HepG2 (cell line): ENCODE data around the gene VPS13D. TPM values are rescaled to one million over a fixed set of nuclear protein-coding genes. Genes with fewer than 3 reads are reported as not detected.
A peak's percentile ranks its signal among the peaks of the same experiment; 100 is the strongest.

Source experiments
- AGO2 ChIP-seq: fragments of 200-400 bp; formaldehyde crosslinking; optimal IDR thresholded peaks from 2 replicates; pipeline ENCODE3; 2017; ENCODE audit warnings: mild to moderate bottlenecking, low read depth, low read length, moderate library complexity
- EP300 ChIP-seq, 3 experiments: sonication (generic) in 1 of 3; formaldehyde crosslinking in 1 of 3; IDR thresholded peaks; 2 replicates each; pipeline versions ENCODE4 v1.5.1 to v1.6.1; 2011 to 2020; ENCODE audit warnings: low read depth in 2 of 3, low read length in 2 of 3, borderline replicate concordance in 1 of 3, improper control_type of control experiment in 1 of 3, mild to moderate bottlenecking in 1 of 3, missing genetic modification reagents in 1 of 3, moderate library complexity in 1 of 3
- FOXA3 ChIP-seq: IDR thresholded peaks from 2 replicates; pipeline ENCODE4 v1.6.1; 2016; ENCODE audit warnings: missing genetic modification reagents, missing compliant biosample characterization
- FOXK1 ChIP-seq: sonication (generic); formaldehyde crosslinking; IDR thresholded peaks from 2 replicates; pipeline ENCODE4 v1.4.0; 2020; ENCODE audit warnings: low read depth, missing genetic modification reagents, borderline replicate concordance
- FOXO1 ChIP-seq: sonication (generic); formaldehyde crosslinking; IDR thresholded peaks from 2 replicates; pipeline ENCODE4 v1.4.0; 2020; ENCODE audit warnings: missing genetic modification reagents
- KLF11 ChIP-seq: IDR thresholded peaks from 2 replicates; pipeline ENCODE4 v1.6.1; 2016; ENCODE audit warnings: missing compliant biosample characterization
- LCORL ChIP-seq, 2 experiments: fragments of 450-650 bp in 1 of 2; sonication (generic) in 1 of 2; formaldehyde crosslinking in 1 of 2; IDR thresholded peaks; 2 replicates each; pipeline versions ENCODE4 v1.5.0 to v1.6.1; 2017 to 2020; ENCODE audit warnings: antibody characterized with exemption in 1 of 2, missing genetic modification reagents in 1 of 2
- MTA1 ChIP-seq: sonication (generic); formaldehyde crosslinking; IDR thresholded peaks from 2 replicates; pipeline ENCODE4 v1.4.0; 2020; ENCODE audit warnings: missing genetic modification reagents, mild to moderate bottlenecking, borderline replicate concordance
- POGZ ChIP-seq: sonication (generic); formaldehyde crosslinking; IDR thresholded peaks from 2 replicates; pipeline ENCODE4 v1.4.0; 2020; ENCODE audit warnings: mild to moderate bottlenecking, missing genetic modification reagents
- SIX4 ChIP-seq: sonication (generic); formaldehyde crosslinking; IDR thresholded peaks from 2 replicates; pipeline ENCODE4 v1.4.0; 2020; ENCODE audit warnings: missing genetic modification reagents
- SNAI1 ChIP-seq: sonication (generic); formaldehyde crosslinking; IDR thresholded peaks from 2 replicates; pipeline ENCODE4 v1.5.0; 2020; ENCODE audit warnings: mild to moderate bottlenecking, missing genetic modification reagents, borderline replicate concordance
- TARDBP ChIP-seq: sonication (generic); formaldehyde crosslinking; IDR thresholded peaks from 2 replicates; pipeline ENCODE4 v1.8.0; 2022; ENCODE audit warnings: mild to moderate bottlenecking, missing genetic modification reagents
- ZNF121 ChIP-seq: sonication (generic); formaldehyde crosslinking; IDR thresholded peaks from 2 replicates; pipeline ENCODE4 v1.5.0; 2020; ENCODE audit warnings: mild to moderate bottlenecking, missing genetic modification reagents
- ZNF501 ChIP-seq: sonication (generic); formaldehyde crosslinking; IDR thresholded peaks from 2 replicates; pipeline ENCODE4 v1.5.1; 2020; ENCODE audit warnings: mild to moderate bottlenecking, moderate library complexity, missing genetic modification reagents
- ZNF883 ChIP-seq: sonication (generic); formaldehyde crosslinking; IDR thresholded peaks from 2 replicates; pipeline ENCODE4 v1.5.1; 2020; ENCODE audit warnings: mild to moderate bottlenecking, missing genetic modification reagents; ENCODE audit errors: not compliant biosample characterization
- polyA plus RNA-seq, 8 experiments: library from polyadenylated mRNA; depleted of rRNA in 3 of 8; stranded (reverse) in 7 of 8; unstranded in 1 of 8; fragments of >200 nt; fragmentation: Illumina TruSeq in 4 of 8; extraction: Trizol in 4 of 8; gene quantifications; 2 replicates each; pipeline versions ENCODE4 v1.2.1 to v1.2.3, GENCODE V29; 2011 to 2016; ENCODE audit warnings: low read depth in 4 of 8, missing spikeins in 1 of 8, mixed read lengths in 1 of 8; ENCODE audit not compliant: insufficient read depth in 1 of 8
- total RNA-seq, 5 experiments: library from RNA; depleted of rRNA; stranded (reverse); fragments of >200 nt; fragmentation: Illumina TruSeq; extraction: Trizol; gene quantifications; 2 replicates each; pipeline ENCODE4 v1.2.3, GENCODE V29; 2016; ENCODE audit warnings: low read depth in 1 of 5
- TF ChIP-seq, protein P1 (sequence below): sonication (generic); formaldehyde crosslinking; IDR thresholded peaks from 2 replicates; pipeline ENCODE4 v1.4.0; 2020; ENCODE audit warnings: missing genetic modification reagents, borderline replicate concordance
- TF ChIP-seq, protein P2 (sequence below): sonication (generic); formaldehyde crosslinking; IDR thresholded peaks from 2 replicates; pipeline ENCODE4 v1.8.1; 2023; ENCODE audit warnings: mild to moderate bottlenecking, missing genetic modification reagents

VPS13D gene
- total and polyA plus RNA-seq, 2 of the 13 experiments (the other 11 are each of a cell fraction or from before 2014, with no cell fraction given) = 8.6 to 13.9 TPM

GRCh38 chr1:12453400-12454343 lies 223.8 kb downstream of the VPS13D start (continued):
- TF ChIP-seq AGO2 (no peak), EP300 (IDR thresholded peaks at IDR 0.05; ENCODE audit: low read depth in 2 of 2, low read length in 2 of 2) (peak in 1 of 2 experiments; percentile 92; a peak in 2 of 4 replicates), EP300 (CRISPR knock-in tag; IDR thresholded peaks at IDR 0.05; ENCODE audit: borderline replicate concordance) (peak; percentile 69; the same call in 1 of the 2 replicates), FOXO1 (CRISPR knock-in tag) (peak; percentile 92; the same call in 1 of the 2 replicates), POGZ (CRISPR knock-in tag) (peak; percentile 68), SIX4 (CRISPR knock-in tag) (peak; percentile 33; the same call in 1 of the 2 replicates), FOXA3 (CRISPR knock-in tag) (peak; percentile 94), SNAI1 (no peak), ZNF121 (CRISPR knock-in tag) (no peak), ZNF501 (peak; percentile 19; the same call in 1 of the 2 replicates), KLF11 (0 out of 2 replicates have a peak, but pooled peaks have one; percentile 42), MTA1 (CRISPR knock-in tag) (peak; percentile 37; the same call in 1 of the 2 replicates), TARDBP (CRISPR knock-in tag) (peak; percentile 85), LCORL (IDR thresholded peaks at IDR 0.05) (peak; percentile 49; the same call in 1 of the 2 replicates), LCORL (CRISPR knock-in tag; IDR thresholded peaks at IDR 0.05) (peak; percentile 97), ZNF883 (CRISPR knock-in tag) (no peak), FOXK1 (CRISPR knock-in tag) (peak; percentile 88; the same call in 1 of the 2 replicates)
- TF ChIP-seq, protein P1, sequence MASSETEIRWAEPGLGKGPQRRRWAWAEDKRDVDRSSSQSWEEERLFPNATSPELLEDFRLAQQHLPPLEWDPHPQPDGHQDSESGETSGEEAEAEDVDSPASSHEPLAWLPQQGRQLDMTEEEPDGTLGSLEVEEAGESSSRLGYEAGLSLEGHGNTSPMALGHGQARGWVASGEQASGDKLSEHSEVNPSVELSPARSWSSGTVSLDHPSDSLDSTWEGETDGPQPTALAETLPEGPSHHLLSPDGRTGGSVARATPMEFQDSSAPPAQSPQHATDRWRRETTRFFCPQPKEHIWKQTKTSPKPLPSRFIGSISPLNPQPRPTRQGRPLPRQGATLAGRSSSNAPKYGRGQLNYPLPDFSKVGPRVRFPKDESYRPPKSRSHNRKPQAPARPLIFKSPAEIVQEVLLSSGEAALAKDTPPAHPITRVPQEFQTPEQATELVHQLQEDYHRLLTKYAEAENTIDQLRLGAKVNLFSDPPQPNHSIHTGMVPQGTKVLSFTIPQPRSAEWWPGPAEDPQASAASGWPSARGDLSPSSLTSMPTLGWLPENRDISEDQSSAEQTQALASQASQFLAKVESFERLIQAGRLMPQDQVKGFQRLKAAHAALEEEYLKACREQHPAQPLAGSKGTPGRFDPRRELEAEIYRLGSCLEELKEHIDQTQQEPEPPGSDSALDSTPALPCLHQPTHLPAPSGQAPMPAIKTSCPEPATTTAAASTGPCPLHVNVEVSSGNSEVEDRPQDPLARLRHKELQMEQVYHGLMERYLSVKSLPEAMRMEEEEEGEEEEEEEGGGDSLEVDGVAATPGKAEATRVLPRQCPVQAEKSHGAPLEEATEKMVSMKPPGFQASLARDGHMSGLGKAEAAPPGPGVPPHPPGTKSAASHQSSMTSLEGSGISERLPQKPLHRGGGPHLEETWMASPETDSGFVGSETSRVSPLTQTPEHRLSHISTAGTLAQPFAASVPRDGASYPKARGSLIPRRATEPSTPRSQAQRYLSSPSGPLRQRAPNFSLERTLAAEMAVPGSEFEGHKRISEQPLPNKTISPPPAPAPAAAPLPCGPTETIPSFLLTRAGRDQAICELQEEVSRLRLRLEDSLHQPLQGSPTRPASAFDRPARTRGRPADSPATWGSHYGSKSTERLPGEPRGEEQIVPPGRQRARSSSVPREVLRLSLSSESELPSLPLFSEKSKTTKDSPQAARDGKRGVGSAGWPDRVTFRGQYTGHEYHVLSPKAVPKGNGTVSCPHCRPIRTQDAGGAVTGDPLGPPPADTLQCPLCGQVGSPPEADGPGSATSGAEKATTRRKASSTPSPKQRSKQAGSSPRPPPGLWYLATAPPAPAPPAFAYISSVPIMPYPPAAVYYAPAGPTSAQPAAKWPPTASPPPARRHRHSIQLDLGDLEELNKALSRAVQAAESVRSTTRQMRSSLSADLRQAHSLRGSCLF (CRISPR knock-in tag) = no peak
- TF ChIP-seq, protein P2, sequence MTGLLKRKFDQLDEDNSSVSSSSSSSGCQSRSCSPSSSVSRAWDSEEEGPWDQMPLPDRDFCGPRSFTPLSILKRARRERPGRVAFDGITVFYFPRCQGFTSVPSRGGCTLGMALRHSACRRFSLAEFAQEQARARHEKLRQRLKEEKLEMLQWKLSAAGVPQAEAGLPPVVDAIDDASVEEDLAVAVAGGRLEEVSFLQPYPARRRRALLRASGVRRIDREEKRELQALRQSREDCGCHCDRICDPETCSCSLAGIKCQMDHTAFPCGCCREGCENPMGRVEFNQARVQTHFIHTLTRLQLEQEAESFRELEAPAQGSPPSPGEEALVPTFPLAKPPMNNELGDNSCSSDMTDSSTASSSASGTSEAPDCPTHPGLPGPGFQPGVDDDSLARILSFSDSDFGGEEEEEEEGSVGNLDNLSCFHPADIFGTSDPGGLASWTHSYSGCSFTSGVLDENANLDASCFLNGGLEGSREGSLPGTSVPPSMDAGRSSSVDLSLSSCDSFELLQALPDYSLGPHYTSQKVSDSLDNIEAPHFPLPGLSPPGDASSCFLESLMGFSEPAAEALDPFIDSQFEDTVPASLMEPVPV (CRISPR knock-in tag) = no peak
